PC-9 (cell line): ENCODE results near the gene PIGO. TPM values are rescaled to one million over a fixed set of nuclear protein-coding genes. Genes with fewer than 3 reads are reported as not detected.

Experiments
- BruUV-seq: library from RNA; stranded (reverse); fragments of 400-500 nt; replicated peaks from 2 replicates; lab custom pipeline; 2021; lab: Mats Ljungman, UMichigan
- CTCF ChIA-PET: fragments of 300-600 bp; sonication (Branson Sonifier 250); formaldehyde crosslinking; loops from one replicate; lab custom pipeline; 2022; ENCODE audit warnings: antibody characterized with exemption; lab: Charles Lee
- POLR2A ChIA-PET: fragments of 300-600 bp; sonication (Branson Sonifier 250); formaldehyde crosslinking; loops from one replicate; lab custom pipeline; 2022; ENCODE audit warnings: antibody characterized with exemption; ENCODE audit not compliant: unreplicated experiment; lab: Charles Lee
- DNase-seq, 2 experiments: peaks; one replicate each; pipeline versions ENCODE4 v3.0.0 to v3.0.0-alpha.2; 2015 to 2022; ENCODE audit warnings: mixed read lengths in 1 of 2
- H2AFZ ChIP-seq: fragments of 200-600 bp; sonication (generic); 2 replicates; pipeline ENCODE4 v1.8.1; 2017; ENCODE audit warnings: antibody characterized with exemption
- H3F3A ChIP-seq: fragments of 200-600 bp; sonication (generic); 2 replicates; pipeline ENCODE4 v1.8.1; 2017; ENCODE audit warnings: antibody characterized with exemption, mild to moderate bottlenecking, low read depth; ENCODE audit not compliant: insufficient read depth
- H3K27ac ChIP-seq: fragments of 200-600 bp; sonication (generic); 2 replicates; pipeline ENCODE4 v1.6.1; 2016; ENCODE audit warnings: mixed run types
- H3K27me3 ChIP-seq: fragments of 200-600 bp; sonication (generic); 2 replicates; pipeline ENCODE4 v1.6.1; 2016; ENCODE audit warnings: low read depth, mixed run types; ENCODE audit not compliant: insufficient read depth
- H3K36me3 ChIP-seq: fragments of 200-600 bp; sonication (generic); 2 replicates; pipeline ENCODE4 v1.6.1; 2016; ENCODE audit warnings: low read depth, mixed run types
- H3K4me1 ChIP-seq: fragments of 200-600 bp; sonication (generic); replicated peaks from 2 replicates; pipeline ENCODE4 v1.6.1; 2016; ENCODE audit warnings: mixed run types; ENCODE audit not compliant: insufficient read depth
- H3K4me2 ChIP-seq: fragments of 200-600 bp; sonication (generic); 2 replicates; pipeline ENCODE4 v1.6.1; 2017; ENCODE audit warnings: mixed run types
- H3K4me3 ChIP-seq: fragments of 200-600 bp; sonication (generic); 2 replicates; pipeline ENCODE4 v1.6.1; 2016; ENCODE audit warnings: mixed run types
- H3K79me2 ChIP-seq: fragments of 200-600 bp; sonication (generic); 2 replicates; pipeline ENCODE4 v1.6.1; 2017; ENCODE audit warnings: low read depth, mixed run types
- H3K9me2 ChIP-seq: fragments of 200-600 bp; sonication (generic); 2 replicates; pipeline ENCODE4 v1.8.1; 2017; ENCODE audit warnings: mild to moderate bottlenecking; ENCODE audit not compliant: insufficient read depth
- H3K9me3 ChIP-seq: fragments of 200-600 bp; sonication (generic); 2 replicates; pipeline ENCODE4 v1.8.1; 2016; ENCODE audit warnings: low read depth; ENCODE audit not compliant: insufficient read depth
- H4K20me1 ChIP-seq: fragments of 200-600 bp; sonication (generic); 2 replicates; pipeline ENCODE4 v1.8.1; 2017; ENCODE audit not compliant: insufficient read depth
- CTCF ChIP-seq: fragments of 200-600 bp; sonication (generic); conservative IDR thresholded peaks from 2 replicates; pipeline ENCODE4 v1.6.1; 2017; ENCODE audit warnings: mixed run types, antibody characterized with exemption, mild to moderate bottlenecking, moderate library complexity
- EZH2 ChIP-seq: fragments of 200-600 bp; sonication (generic); IDR thresholded peaks from 2 replicates; pipeline ENCODE4 v1.8.0; 2017; ENCODE audit warnings: antibody characterized with exemption, low read depth
- intact Hi-C: fragments of 100-400 bp; cut with micrococcal nuclease; formaldehyde crosslinking; loops from one replicate; pipeline ENCODE4 v1.10.0; 2022; ENCODE audit not compliant: unreplicated experiment
- total RNA-seq: library from RNA; stranded (reverse); gene quantifications from 2 replicates; pipeline ENCODE4 v1.2.3, GENCODE V29; 2021

PIGO gene
- total RNA-seq, 1 experiment from 2014 or later, result 20.3 TPM

DNA sequence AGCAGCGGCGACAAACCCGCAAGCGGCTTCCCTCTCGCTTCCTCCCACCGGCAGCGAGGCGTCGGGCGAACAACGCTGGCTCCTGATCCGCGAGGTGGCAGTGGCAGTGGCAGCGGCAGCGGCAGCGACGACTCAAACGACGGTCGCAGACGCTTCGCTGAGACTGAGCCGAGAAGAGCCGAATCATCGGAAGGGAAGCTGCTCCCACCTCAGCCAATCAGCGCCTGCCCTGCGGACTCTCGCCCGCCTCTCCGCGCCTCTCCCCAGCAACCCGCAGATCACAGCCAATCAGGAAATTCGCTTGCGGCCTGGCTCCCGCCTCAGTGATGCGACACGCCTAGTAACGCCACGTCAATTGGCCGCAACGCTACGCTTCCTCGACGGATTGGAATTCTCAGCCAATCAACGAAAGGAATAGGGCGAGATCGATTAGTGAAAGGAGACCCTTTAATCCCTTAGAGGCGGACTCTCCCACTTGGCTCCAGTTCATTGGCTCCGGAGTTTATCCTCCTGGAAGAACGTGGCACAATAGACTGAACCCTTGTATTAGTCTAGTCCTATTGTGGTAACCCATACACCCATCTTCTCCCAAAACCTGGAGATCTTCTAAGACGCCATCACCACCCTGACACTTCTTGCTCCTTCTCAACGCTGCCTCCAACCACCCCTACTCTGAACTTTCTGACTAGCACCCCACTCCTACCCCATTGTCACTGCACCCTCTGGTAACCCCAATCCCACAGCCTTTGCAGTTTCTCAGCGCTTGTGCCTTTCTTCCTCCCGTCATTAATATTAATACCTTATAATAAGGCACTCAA, 23.7 kb downstream of the PIGO start, which contains the start of gene VCP:
TSS of gene VCP (minus strand) at position 165 of the 818 bp plus-strand sequence. CDS start 272 bp downstream, outside the sequence.
- ChIA-PET POLR2A (interaction anchor here (0.6 to 0.8 kb wide), 3 partner anchors 31 to 586 kb away, joined by 5 to 13 read pairs (median 6); partner anchors contain the start of gene ATOSB), CTCF (no interaction called here)

DNA sequence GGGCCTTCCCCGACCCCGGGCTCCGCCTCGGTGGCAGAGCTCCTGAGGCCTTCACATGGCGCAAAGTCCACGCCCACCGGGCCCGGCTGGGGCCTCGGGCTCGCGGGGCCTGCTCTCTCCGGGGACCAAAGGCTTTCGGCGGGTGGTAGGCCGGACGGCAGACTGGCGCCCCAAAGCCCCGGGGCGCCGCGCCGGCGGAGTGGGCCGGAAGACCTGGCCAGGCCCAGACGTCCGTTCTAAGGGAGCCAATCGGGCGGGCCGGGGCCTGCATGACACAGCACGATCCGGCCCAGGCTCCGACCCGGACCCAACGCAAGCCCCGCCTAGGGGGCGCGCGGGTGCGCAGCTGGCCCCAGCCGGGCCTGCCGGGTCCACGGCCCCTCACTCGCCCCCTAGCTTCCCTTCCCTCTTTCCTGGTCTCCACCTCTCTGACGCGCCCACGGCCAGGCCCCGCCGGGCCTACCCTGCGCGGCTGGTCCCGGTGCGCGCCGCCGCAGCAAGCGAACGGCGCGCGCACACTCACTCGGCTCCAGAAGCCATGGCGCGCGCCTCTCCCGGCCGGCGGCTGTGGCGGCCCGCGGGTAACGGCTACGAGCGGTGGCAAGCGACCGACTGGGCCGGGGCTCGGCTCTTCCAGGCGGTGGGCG, 24.5 kb downstream of the PIGO start:
- H3K79me2 ChIP-seq, result peaks cover 49% of the 10 kb centered on the region

More for the DNA sequence above, 23.7 kb downstream of the PIGO start, which contains the start of gene VCP:
- BruUV-seq, result no TSS peak
- Histone ChIP-seq H3K9me2 (no peaks in the 10 kb centered on the region), H3K36me3 (peaks cover 5% of the 10 kb centered on the region; the same call in 1 of the 2 replicates), H3K27me3 (no peaks in the 10 kb centered on the region), H3K9me3 (no peaks in the 10 kb centered on the region), H4K20me1 (peaks cover 40% of the 10 kb centered on the region), H3K4me1 (peaks cover 17% of the 10 kb centered on the region), H3K4me3 (peak within 1 kb of the TSS; percentile 91), H3K27ac (peak within 1 kb of the TSS; percentile 97), H3K79me2 (peaks cover 43% of the 10 kb centered on the region), H3K4me2 (peak within 1 kb of the TSS; percentile 99), H3F3A (peaks cover 22% of the 10 kb centered on the region), H2AFZ (peak within 1 kb of the TSS; percentile 43)
- no peak for TF ChIP-seq CTCF
- TF ChIP-seq EZH2, result no peak
- DNase-seq, result peak; percentile 94
- intact Hi-C loops, result loop anchor here (5.0 kb wide), 1 partner anchor 85 kb away; the partner anchor contains the start of gene DNAJB5

More for the DNA sequence above, 24.5 kb downstream of the PIGO start:
- TF ChIP-seq EZH2 (no peak), CTCF (peak; percentile 29; the same call in 1 of the 2 replicates)
- no TSS peak for BruUV-seq
- peaks cover 47% of the 10 kb centered on the region for H4K20me1 ChIP-seq
- peaks cover 22% of the 10 kb centered on the region for H3F3A ChIP-seq
- no peaks in the 10 kb centered on the region for H3K27me3 ChIP-seq
- CTCF ChIA-PET, result no interaction called here
- H3K36me3 ChIP-seq, result peaks cover 12% of the 10 kb centered on the region
- H3K27ac ChIP-seq, result peak overlapping the region; percentile 97
- POLR2A ChIA-PET, result interaction anchor here (0.5 to 0.8 kb wide), 4 partner anchors 44 to 75 kb away, joined by 3 to 18 read pairs (median 5); partner anchors contain the start of gene ATOSB
- peak overlapping the region; percentile 43; the same call in 1 of the 2 replicates for H2AFZ ChIP-seq
- peak overlapping the region; percentile 91 for H3K4me3 ChIP-seq
- DNase-seq, result peak; percentile 48 to 65
- H3K4me2 ChIP-seq, result peak overlapping the region; percentile 99
- intact Hi-C loops, result loop anchor here (5.0 kb wide), 1 partner anchor 85 kb away; the partner anchor contains the start of gene DNAJB5
- no peaks in the 10 kb centered on the region for H3K9me3 ChIP-seq
- no peaks in the 10 kb centered on the region for H3K9me2 ChIP-seq
- H3K4me1 ChIP-seq, result peaks cover 17% of the 10 kb centered on the region
